Hindlimb muscle (tissue), 1 donor: Measurements from ENCODE around the gene CTAGE9. TPM values are rescaled to one million over a fixed set of nuclear protein-coding genes. Genes with fewer than 3 reads are reported as not detected.

Experiments
- DNase-seq: peaks from one replicate; pipeline ENCODE4 v3.0.0-alpha.2; 2013
- polyA plus RNA-seq: library from polyadenylated mRNA; unstranded; fragments of 120-200 nt; gene quantifications from one replicate; pipeline ENCODE4 v1.2.1, GENCODE V29; 2013; ENCODE audit not compliant: insufficient read length

The CTAGE9 gene
- polyA plus RNA-seq, 1 donor = not detected

DNA sequence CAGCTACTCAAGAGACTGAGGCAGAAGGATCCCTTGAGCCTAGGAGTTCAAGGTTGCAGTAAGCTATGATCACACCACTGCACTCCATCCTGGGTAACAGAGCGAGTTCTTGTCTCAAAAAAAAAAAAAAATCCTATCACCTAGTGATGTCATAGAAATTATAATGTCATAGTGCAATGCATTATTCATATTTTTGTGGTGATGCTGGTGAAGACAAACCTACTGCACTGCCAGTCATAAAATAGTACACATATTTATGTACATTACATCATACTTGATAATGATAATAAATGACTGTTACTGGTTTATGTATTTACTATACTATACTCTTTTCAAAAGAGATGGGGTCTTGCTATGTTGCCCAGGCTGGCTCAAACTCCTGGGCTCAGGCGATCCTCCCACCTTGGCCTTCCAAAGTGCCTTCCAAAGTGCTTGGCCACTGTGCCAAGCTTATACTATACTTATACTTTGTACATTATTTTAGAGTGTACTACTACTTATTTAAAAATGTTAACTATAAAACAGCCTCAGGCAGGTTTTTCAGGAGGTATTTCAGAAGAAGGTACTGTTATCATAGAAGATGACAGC lies 47.1 kb downstream of the CTAGE9 start:
- no peak for DNase-seq

DNA sequence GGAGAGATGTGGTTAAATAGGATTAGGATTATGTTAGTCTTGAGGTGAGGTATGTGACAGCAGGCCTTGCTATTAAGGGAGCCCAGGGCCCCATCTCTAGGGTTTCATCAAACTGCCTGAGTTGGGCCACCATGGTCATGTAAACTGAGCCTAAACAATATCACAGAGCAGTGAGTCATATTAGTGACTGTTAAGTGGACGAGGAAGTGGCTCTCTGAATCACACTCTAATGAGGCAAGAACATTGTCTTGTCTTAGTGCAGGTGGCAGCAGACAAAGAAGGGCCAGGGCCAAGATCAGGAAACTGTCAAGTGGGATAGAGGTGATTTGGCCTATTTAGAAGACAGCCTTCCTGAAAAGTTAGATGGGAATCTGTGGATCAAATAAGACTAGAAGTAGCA lies 50.6 kb downstream of the CTAGE9 start:
- DNase-seq = no peak

Other genes starting within 250 kb of the CTAGE9 start
- 0.77 TPM for gene ARG1, start 137.8 kb downstream of the CTAGE9 start, polyA plus RNA-seq
- 22.0 TPM for gene MED23, start 82.8 kb downstream of the CTAGE9 start, polyA plus RNA-seq
- gene ENPP3, start 73.7 kb downstream of the CTAGE9 start, polyA plus RNA-seq = 0.52 TPM
- not detected for gene OR2A4, start 9.6 kb downstream of the CTAGE9 start, polyA plus RNA-seq
- 11.0 TPM for gene ENPP1, start 97.0 kb upstream of the CTAGE9 start, polyA plus RNA-seq
- gene CCN2, start 240.4 kb upstream of the CTAGE9 start, polyA plus RNA-seq = 38.6 TPM